ENCODE data around the gene CERKL. TPM values are rescaled to one million over a fixed set of nuclear protein-coding genes. Genes with fewer than 3 reads are reported as not detected.

CERKL gene
- total RNA-seq, 4 donors from 2014 or later = not detected

DNA sequence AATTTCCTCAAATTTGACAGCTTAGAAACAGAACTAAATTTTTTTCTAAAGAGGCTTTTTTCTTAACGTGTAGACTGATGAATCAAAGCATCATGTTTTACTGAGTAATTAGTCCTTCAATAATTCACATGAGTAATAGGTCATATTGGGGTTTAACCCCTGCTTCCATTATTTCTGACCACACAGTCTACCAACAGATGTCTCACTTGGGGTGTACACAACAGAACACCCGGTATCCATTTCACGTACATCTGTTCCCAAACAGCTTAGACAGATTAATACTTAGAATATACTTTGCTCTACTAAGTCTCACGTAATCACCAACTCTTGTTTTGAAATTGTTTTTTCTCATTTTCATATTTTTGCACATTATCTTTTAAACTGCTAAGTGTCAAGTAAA lies 14.8 kb downstream of the CERKL start:
- WGBS, 2 donors = 46 to 65% methylated on average over 4 of the region's 4 CpGs
- Histone ChIP-seq H3K9me3 (no peaks in the 10 kb centered on the region), H3K27ac (no peak overlapping the region), H3K27me3 (no peaks in the 10 kb centered on the region), H3K36me3 (no peaks in the 10 kb centered on the region), H3K4me1 (no peaks in the 10 kb centered on the region), H3K4me3 (no peak overlapping the region)
- no peak for DNase-seq (ENCODE audit: low spot score in 2 of 2)
- TF ChIP-seq, protein P1, sequence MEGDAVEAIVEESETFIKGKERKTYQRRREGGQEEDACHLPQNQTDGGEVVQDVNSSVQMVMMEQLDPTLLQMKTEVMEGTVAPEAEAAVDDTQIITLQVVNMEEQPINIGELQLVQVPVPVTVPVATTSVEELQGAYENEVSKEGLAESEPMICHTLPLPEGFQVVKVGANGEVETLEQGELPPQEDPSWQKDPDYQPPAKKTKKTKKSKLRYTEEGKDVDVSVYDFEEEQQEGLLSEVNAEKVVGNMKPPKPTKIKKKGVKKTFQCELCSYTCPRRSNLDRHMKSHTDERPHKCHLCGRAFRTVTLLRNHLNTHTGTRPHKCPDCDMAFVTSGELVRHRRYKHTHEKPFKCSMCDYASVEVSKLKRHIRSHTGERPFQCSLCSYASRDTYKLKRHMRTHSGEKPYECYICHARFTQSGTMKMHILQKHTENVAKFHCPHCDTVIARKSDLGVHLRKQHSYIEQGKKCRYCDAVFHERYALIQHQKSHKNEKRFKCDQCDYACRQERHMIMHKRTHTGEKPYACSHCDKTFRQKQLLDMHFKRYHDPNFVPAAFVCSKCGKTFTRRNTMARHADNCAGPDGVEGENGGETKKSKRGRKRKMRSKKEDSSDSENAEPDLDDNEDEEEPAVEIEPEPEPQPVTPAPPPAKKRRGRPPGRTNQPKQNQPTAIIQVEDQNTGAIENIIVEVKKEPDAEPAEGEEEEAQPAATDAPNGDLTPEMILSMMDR (IDR thresholded peaks at IDR 0.05) = no peak
- TF ChIP-seq EP300 (IDR thresholded peaks at IDR 0.05) (no peak), POLR2A (IDR thresholded peaks at IDR 0.05) (no peak)

DNA sequence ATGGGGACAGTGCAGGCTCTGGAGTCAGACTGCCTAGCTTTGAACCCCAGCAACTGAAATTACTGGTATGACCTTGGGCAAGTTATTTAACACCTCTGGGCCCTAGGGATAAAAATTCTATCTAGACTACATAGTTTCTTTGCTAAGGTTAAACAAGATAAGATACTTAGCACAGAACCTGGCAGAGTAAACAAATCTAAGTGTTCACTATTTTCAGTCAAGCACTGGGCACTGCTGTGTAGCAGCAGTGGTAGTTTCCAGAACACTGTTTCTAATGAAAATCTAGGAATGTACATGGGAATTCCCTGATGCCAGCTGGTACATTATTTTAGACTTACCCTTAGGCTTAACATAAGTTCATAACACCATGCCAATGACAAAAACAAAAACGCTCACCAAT lies 17.2 kb downstream of the CERKL start:
- TF ChIP-seq EP300 (IDR thresholded peaks at IDR 0.05) (no peak), POLR2A (IDR thresholded peaks at IDR 0.05) (no peak)
- TF ChIP-seq, protein P1 (IDR thresholded peaks at IDR 0.05) = no peak
- Histone ChIP-seq H3K27me3 (no peaks in the 10 kb centered on the region), H3K4me3 (no peak overlapping the region), H3K9me3 (no peaks in the 10 kb centered on the region), H3K4me1 (no peaks in the 10 kb centered on the region), H3K27ac (no peak overlapping the region), H3K36me3 (no peaks in the 10 kb centered on the region)
- WGBS, 2 donors = 0% methylated on average over 1 of the region's 1 CpG
- DNase-seq (ENCODE audit: low spot score in 2 of 2) = no peak

DNA sequence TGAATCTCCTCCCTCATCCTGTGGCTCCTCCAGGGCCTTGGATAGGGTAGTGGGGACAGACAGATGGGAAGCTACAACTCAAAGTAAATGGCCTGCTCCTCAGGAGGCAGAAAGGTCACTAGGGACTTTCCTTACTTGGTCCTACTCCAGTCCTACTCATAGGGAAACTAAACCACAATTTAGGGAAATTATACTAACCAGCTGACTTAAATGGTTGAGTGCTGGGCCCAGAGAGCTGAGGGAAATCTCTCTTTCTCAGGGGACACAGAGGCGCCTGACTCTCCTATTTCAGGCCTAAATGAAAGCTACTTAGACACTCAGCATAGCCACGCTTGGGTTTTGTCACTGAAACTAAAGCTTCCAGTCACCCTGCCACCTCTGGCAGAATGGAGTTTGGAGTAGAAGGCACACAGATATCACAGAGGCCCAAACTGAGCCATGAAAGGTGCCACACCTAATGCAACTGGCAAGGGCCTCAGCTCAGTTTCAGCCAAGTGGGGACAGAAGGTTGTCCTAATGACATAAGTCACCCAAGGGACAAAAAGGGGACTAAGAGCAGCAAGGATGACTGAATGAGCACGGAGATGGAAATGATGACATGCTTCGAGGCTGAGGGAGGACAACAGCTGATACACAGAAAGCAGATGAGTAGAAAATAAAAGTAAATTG lies 24.0 kb downstream of the CERKL start:
- no peak for DNase-seq (ENCODE audit: low spot score in 2 of 2)
- H3K9me3 ChIP-seq = no peaks in the 10 kb centered on the region
- no peak overlapping the region for H3K27ac ChIP-seq
- no peaks in the 10 kb centered on the region for H3K27me3 ChIP-seq
- no peaks in the 10 kb centered on the region for H3K36me3 ChIP-seq
- TF ChIP-seq EP300 (IDR thresholded peaks at IDR 0.05) = no peak
- TF ChIP-seq POLR2A (IDR thresholded peaks at IDR 0.05) = no peak
- TF ChIP-seq, protein P1 (IDR thresholded peaks at IDR 0.05) = no peak
- no peak overlapping the region for H3K4me3 ChIP-seq
- no peaks in the 10 kb centered on the region for H3K4me1 ChIP-seq
- WGBS, 2 donors = 88 to 95% methylated on average over 4 of the region's 4 CpGs

DNA sequence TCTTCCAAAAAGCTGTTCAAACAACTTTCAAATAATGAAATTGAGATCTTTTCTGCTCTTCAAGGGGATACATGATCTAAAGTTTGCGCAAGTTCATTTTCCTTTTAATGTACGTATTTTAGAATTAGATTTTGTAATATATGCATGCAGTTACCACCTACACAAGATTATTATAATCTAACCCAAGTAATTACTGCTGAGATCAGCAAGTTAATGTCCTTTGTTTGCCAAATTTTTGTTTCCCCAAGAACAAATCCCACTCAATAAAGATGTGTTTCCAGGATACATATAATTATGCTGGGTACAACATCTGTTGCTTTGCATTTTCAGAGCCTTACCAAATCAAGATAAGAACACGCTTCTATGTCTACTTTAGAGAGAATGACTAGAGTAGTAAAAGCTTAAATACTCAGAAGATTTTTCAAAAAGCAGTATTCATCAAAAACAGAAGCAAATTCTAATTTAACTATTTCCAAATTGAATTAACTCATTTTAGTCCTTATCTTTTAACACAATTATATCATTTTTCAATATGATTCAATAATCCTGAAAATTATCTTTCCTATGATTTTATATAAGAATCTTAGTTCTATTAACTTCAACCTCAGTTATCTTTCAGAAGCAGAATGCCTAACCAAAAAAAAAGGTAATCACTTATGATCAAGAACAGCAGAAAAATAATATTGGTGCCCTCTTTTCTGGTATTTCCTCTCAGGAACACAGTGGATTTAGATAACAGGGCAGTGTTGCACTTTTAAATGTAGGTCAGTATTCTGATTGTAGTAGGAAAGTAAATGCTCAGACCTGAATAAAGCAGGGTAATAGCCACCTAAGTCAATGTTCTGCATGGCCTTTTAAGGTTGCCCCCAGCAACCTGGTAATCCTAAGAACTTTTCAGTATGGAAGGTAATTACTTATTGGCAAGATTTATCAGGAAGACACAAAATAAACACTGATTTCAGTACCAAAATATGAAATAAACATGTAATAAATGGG lies 28.0 kb downstream of the CERKL start:
- H3K4me3 ChIP-seq = no peak overlapping the region
- H3K4me1 ChIP-seq = no peaks in the 10 kb centered on the region
- H3K27ac ChIP-seq = no peak overlapping the region
- H3K9me3 ChIP-seq = no peaks in the 10 kb centered on the region
- no peaks in the 10 kb centered on the region for H3K36me3 ChIP-seq
- WGBS, 2 donors = 68 to 70% methylated on average over 3 of the region's 3 CpGs
- TF ChIP-seq, protein P1 (IDR thresholded peaks at IDR 0.05) = no peak
- TF ChIP-seq POLR2A (IDR thresholded peaks at IDR 0.05) (no peak), EP300 (IDR thresholded peaks at IDR 0.05) (no peak)
- H3K27me3 ChIP-seq = no peaks in the 10 kb centered on the region
- DNase-seq (ENCODE audit: low spot score in 2 of 2) = no peak

DNA sequence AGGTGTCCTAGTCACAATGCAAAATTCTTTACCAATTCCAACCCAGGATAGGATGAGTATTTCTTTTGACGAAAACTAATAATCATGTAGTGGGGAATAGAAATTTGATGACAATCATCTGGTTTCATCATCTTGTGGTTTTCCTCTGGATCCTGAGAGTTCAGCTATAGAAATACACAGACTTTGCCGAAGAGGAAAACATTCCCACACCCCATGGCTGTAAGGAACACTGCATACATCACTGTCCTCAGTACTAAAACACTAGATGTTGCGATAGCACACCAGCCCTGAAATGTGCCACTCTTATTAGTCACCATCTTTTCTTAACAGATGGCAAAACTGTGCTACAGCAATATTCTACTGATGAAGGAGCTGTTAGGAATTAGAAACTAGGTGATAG lies 29.4 kb downstream of the CERKL start:
- H3K36me3 ChIP-seq = no peaks in the 10 kb centered on the region
- no peaks in the 10 kb centered on the region for H3K4me1 ChIP-seq
- TF ChIP-seq, protein P1 (IDR thresholded peaks at IDR 0.05) = no peak
- TF ChIP-seq POLR2A (IDR thresholded peaks at IDR 0.05) = no peak
- no peak for TF ChIP-seq EP300 (IDR thresholded peaks at IDR 0.05)
- no peaks in the 10 kb centered on the region for H3K9me3 ChIP-seq
- H3K27me3 ChIP-seq = no peaks in the 10 kb centered on the region
- no peak for DNase-seq (ENCODE audit: low spot score in 2 of 2)
- H3K4me3 ChIP-seq = no peak overlapping the region
- 72 to 81% methylated on average over 3 of the region's 3 CpGs for WGBS, 2 donors
- H3K27ac ChIP-seq = no peak overlapping the region
